Hepatocyte (in vitro differentiated cells): Measurements from ENCODE around the gene THRSP.

Experiments
- CTCF ChIP-seq: fragments of 200-600 bp; sonication (generic); IDR thresholded peaks from 2 replicates; pipeline ENCODE4 v1.5.1; 2016; ENCODE audit warnings: antibody characterized with exemption, mild to moderate bottlenecking; ENCODE audit not compliant: poor library complexity
- EZH2 ChIP-seq: fragments of 200-600 bp; sonication (generic); IDR thresholded peaks from 2 replicates; pipeline ENCODE4 v1.6.1; 2016; ENCODE audit warnings: antibody characterized with exemption, mild to moderate bottlenecking, borderline replicate concordance
- EZH2phosphoT487 ChIP-seq: fragments of 200-600 bp; sonication (generic); IDR thresholded peaks from one replicate; pipeline ENCODE4 v1.6.1; 2018; ENCODE audit warnings: antibody characterized with exemption, mild to moderate bottlenecking, low read depth, moderate library complexity; ENCODE audit not compliant: unreplicated experiment, severe bottlenecking

- TF ChIP-seq EZH2phosphoT487 (no peak), CTCF (no peak), EZH2 (no peak)
Observed at GRCh38 chr11:78097666-78098385, 34.2 kb downstream of the THRSP start.
